Measurements from ENCODE around the gene ADCY9.

Gene ADCY9

DNA sequence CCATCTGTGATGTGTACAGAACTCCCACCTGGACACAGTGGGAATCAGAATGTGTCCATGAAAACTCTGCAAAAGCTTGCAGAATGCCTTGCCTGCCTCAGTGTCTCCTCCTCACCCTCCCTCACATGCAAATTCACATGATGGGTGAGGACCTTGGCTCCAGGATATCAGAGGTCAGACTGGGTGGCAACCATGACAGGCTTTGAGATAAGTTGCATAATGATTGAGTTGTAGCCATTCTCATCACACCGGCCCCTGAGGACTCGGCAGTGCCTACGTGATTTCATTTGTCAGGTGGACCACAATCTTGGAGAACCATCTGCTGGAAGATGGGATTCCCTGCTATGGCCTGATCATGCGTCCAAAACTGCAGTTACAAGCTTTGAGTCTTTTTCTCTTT is 3.9 kb upstream of the ADCY9 start:
- DNase-seq = no peak

DNA sequence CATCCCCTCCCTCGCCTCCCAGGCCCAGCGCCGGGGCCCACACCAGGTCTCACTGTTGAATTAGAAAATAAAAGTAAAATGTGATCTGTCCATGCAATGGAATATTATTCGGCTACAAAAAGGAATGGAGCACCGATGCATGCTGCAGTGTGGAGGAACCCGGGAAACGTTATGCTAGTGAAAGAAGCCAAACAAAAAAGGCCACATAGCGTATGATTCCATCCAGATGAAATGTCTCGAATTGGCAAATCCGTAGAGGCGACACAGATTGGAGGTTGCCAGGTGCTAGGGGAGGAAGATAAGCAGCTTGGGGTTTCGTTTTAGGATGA is 972 bp upstream of the ADCY9 start:
- DNase-seq = no peak

DNA sequence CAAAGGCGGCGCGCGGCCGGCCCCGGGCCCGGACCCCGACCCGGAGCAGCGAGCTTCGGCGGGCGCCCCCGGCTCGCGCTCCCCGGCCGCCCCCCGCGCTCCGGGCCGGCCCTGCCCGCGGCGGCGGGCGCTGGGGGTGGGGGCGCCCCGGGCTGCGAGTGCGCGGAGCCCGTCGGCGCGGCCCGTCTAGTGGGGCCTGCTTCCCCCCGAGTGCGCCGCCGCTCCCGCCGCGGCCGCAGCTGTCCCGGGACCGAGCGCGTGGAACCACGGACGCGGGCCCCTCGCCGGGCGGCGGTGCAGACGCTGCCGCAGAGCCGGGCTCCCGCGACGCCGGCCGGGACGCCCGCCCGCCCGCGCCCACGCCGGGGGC is 308 bp downstream of the ADCY9 start:
- DNase-seq = no peak

- no peak for DNase-seq
Measured at GRCh38 chr16:4115209-4115948, 863 bp downstream of the ADCY9 start.

- no peak for DNase-seq
Measured at GRCh38 chr16:4114257-4115208, 1.7 kb downstream of the ADCY9 start.

DNA sequence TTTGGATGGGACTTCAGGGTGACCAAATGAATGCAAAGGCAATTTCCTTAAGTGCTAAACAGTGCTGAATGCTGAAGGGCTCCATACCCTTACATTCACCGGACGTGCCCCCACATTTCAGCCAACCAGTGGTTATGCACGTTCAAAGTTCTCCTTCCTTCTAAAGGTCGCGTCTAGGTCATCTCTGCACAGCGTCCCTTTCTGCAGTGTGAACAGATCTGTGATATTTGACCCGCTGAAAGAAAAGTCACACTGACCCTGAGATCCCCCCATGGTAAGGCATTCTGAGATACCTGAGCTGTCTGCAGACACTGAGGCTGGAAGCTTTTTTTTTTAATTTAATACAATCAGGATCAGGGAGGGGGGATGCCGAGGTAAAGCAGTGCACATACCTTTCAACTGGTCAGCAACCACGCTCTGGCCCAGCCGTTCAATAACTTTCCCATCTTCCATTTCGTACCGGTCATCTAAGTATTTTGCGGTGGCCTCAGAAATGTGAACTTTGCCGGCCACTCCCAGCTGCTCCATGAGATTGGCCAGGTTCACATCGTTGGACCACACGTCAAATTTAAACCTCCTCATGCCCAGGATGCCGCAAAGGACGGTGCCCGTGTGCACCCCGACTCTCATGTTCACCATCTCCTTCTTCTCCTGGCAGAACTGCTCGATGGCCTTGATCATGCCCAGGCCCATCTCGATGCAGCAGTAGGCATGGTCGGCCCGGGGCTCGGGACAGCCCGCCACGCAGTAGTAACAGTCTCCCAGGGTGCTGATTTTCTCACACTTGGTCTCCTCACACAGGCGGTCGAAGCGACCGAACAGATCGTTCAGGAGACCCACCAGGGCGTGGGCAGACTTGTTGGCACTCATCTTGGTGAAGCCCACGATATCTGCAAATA is 2.6 kb downstream of the ADCY9 start:
- no peak for DNase-seq

GRCh38 chr16:4111748-4112696 is 4.2 kb downstream of the ADCY9 start:
- DNase-seq = no peak

DNA sequence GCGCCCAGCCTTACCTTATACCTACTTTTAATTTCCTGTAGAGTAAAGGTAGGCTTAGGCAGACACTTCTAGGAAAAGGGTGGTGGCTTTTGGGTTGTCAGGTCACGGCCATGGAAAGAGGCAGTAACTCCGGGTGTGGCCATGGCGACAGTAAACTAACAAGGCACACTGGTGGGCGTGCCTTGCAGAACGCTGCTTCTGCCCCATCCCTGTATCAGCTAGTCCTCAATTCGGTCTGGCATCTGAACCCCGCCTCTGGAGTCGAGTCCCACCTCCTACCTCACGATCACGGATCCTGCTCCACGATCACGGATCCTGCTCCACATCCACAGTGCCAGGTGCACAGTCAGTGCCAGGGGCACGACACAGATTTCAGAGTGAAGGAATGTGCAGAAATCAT is 5.6 kb downstream of the ADCY9 start:
- no peak for DNase-seq

- DNase-seq = no peak
Measured at GRCh38 chr16:4110065-4110464, 6.2 kb downstream of the ADCY9 start.

DNA sequence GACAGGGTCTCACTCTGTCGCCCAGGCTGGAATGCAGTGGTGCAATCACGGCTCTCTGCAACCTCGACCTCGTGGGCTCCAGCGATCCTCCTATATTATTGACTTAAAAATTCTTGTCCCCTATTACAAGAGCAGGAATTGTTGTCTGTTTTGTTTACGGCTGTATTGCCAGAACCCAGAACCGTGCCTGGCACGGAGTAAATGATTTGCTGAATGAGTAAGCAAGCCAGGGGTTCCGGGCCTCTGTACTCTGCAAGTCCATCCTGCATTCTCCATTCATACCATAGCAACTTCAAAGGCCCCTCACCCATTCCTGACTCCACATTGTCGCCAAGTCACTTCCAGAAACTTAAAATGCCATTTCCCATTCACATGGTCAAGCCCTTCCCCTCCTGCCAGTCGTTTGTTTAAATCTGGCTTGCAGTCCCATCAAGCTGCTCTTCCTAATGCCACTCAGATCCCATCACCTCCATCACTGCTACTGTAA is 6.9 kb downstream of the ADCY9 start:
- DNase-seq = no peak

GRCh38 chr16:4106516-4106915 is 9.7 kb downstream of the ADCY9 start:
- no peak for DNase-seq

GRCh38 chr16:4105848-4106247 is 10.4 kb downstream of the ADCY9 start:
- no peak for DNase-seq

GRCh38 chr16:4103745-4104144 is 12.5 kb downstream of the ADCY9 start:
- no peak for DNase-seq

DNA sequence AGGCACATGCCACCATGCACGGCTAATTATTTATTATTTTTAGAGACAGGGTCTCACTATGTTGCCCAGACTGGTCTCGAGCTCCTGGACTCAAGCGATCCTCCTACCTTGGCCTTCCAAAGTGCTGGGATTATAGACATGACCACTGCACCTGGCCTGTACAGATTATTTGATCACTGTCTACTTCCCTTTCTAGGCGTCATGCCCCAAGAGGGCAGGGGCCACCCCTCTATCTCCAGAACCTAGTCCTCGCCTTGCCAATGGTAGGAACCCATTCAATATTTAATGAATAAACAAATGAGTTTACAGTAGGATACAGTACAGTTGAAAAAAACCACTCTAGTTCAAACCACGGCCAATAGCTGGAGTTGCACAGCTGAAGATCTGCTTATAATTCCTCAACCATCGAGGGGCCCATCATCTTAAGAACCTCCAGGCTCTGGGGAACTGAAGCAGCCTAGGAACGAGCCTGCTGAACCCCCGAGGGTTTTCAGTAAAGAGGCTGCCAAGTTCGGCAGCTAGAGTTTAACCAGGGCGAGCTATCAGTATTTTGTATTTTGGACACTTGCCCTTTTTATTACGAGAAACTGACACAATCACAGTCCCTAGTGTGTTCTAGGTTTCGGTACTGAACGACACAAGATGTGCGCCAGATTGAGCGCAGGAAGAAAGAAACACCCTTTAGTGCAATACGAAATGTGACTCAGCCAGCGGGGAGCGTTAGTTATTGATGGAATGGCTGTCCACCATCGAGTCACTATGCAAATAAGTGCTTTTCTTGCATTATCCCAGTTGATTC is 14.6 kb downstream of the ADCY9 start:
- no peak for DNase-seq

DNA sequence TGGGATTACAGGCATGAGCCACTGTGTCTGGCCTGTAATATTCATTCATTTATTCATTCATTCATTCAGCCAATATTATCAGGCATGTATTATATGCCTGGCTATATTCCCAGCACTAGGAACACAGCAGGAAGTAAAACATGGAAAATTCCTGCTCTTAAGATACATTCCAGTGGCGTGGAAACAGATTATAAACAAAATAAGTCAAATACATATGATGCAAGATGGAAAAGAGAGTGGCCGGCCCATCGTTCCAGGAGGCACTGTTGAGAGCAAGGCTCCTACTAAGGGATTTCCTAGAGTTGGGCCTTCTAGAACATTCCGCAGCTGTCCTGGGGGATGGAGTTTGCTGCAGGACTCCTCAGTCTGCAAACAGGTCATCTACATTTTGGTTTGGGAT is 17.7 kb downstream of the ADCY9 start:
- DNase-seq = no peak

- DNase-seq = no peak
Measured at GRCh38 chr16:4097826-4098240, 18.4 kb downstream of the ADCY9 start.

DNA sequence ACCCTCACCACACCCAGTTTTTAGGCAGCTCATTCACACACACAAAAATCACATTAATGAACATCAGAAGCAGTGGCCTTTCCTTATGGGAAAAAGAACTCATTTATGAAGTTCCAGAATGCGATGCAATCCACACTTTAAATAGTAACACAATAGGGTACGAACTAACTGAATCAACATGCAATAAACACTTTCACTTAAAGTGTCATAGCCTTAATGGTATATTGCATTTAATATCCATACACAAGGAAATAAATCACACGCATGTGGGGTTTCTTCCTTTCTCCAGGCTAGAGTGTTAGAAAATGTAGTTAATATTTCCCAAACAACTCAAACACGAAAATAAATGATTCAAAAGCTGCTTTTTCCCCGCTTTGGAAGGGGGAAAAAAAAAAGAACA is 19.7 kb downstream of the ADCY9 start:
- DNase-seq = no peak

- no peak for DNase-seq
Measured at GRCh38 chr16:4094127-4094773, 22.0 kb downstream of the ADCY9 start.

DNA sequence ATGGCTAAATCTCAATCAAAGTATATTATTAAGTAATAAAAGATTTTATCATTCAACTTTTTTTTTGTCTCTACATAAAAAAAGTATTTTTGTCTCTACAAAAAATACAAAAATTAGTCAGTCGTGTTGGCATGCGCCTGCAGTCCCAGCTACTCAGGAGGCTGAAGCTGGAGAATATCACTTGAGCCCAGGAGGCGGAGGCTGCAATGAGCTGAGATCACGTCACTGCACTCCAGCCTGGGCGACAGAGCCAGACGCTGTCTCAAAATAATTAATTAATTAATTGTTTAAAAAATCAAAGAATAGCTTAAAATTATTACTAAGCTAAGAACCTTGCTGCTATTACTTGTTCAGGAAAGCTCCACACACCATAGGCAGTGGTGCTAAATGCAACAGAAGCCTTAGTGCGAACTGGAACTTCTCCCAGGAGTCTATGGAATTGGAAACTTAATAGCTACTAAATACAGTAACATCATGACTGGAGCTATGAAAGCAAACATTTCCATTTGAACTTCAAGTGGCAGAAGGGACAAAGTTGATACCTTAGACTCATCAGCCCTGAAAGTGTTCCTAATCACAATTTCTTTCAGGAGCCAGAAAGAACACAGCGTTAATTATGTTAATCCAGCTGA is 22.6 kb downstream of the ADCY9 start:
- DNase-seq = no peak

Measured in OCI-M1 (cell line).